Erythroblast (primary cell): ENCODE results near the gene NDEL1.

ENCODE experiments used
- GATA1 ChIP-seq: IDR thresholded peaks from 2 replicates; pipeline ENCODE4 v1.6.1; 2011; ENCODE audit warnings: low read depth, mild to moderate bottlenecking, control low read depth, low read length, moderate library complexity
- POLR2A ChIP-seq: IDR thresholded peaks from 2 replicates; pipeline ENCODE4 v1.6.1; 2011; ENCODE audit warnings: mild to moderate bottlenecking, low read length

- TF ChIP-seq POLR2A (no peak), GATA1 (no peak)
Observed at GRCh38 chr17:8490256-8491023, 54.8 kb downstream of the NDEL1 start.
